Ovary (tissue), 9 donors: ENCODE measurements around the gene NUDT22. TPM values are rescaled to one million over a fixed set of nuclear protein-coding genes. Genes with fewer than 3 reads are reported as not detected.

Experiments used
- DNase-seq, 5 donors: peaks; one replicate each; pipeline ENCODE4 v3.0.0-alpha.2; 2019 to 2020
- H3K27ac ChIP-seq, 2 donors: fragments of 200-600 bp; one replicate each; pipeline versions ENCODE4 v1.5.1 to v1.8.0; 2019 to 2022
- H3K27me3 ChIP-seq: fragments of 200-600 bp; one replicate; pipeline ENCODE4 v1.8.0; 2022
- H3K36me3 ChIP-seq: fragments of 200-600 bp; sonication (generic); one replicate; pipeline ENCODE4 v1.5.1; 2019
- H3K4me1 ChIP-seq: one replicate; pipeline ENCODE4 v1.8.1; 2013; ENCODE audit warnings: mild to moderate bottlenecking, moderate library complexity; ENCODE audit not compliant: insufficient read depth
- H3K4me3 ChIP-seq: fragments of 200-600 bp; sonication (generic); one replicate; pipeline ENCODE4 v1.5.1; 2017
- H3K9me3 ChIP-seq, 2 donors: fragments of 200-600 bp in 1 of 2; sonication (generic) in 1 of 2; one replicate each; pipeline versions ENCODE4 v1.5.1 to v1.8.1; 2013 to 2019; ENCODE audit warnings: mild to moderate bottlenecking in 1 of 2, moderate library complexity in 1 of 2
- EP300 ChIP-seq: sonication (generic); formaldehyde crosslinking; IDR thresholded peaks from one replicate; pipeline ENCODE4 v1.6.1; 2017; ENCODE audit warnings: antibody characterized with exemption
- POLR2A ChIP-seq: fragments of 450-650 bp; IDR thresholded peaks from one replicate; pipeline ENCODE4 v1.6.1; 2017; ENCODE audit warnings: antibody characterized with exemption, mild to moderate bottlenecking, moderate library complexity
- WGBS, 3 donors: extraction: QIAGEN DNeasy Blood & Tissue Kit in 1 of 3; methylation state at CpG; one replicate each; pipeline versions ENCODE4 v1.1.5 to v1.1.7; 2013 to 2017; 5-methylcytosine and 5-hydroxymethylcytosine counted together
- intact Hi-C, 4 donors: fragments of 100-400 bp; cut with DNase I; formaldehyde crosslinking; loops; one replicate each; pipeline versions ENCODE4 v1.11.0 to v1.15.1; 2022 to 2023
- polyA plus RNA-seq, 2 donors: library from polyadenylated mRNA; stranded (reverse); fragments of 200-250 nt in 1 of 2; fragments of 350-450 nt in 1 of 2; fragmentation: Illumina TruSeq in 1 of 2; extraction: RNeasy Lipid Tissue Mini Kit (QIAGEN cat#74804) in 1 of 2; gene quantifications; one replicate each; pipeline ENCODE4 v1.2.3, GENCODE V29; 2013 to 2014
- total RNA-seq, 7 donors: library from RNA; depleted of rRNA in 2 of 7; stranded (reverse); fragments of >200 nt in 2 of 7; fragmentation: NEBNext Ultra II Directional in 3 of 7; extraction: Animal tissue kit (Norgen Biotek cat#: 25700) in 3 of 7; gene quantifications; one replicate each; pipeline versions ENCODE4 v1.1.0 to v1.2.4, GENCODE V29; 2016 to 2023
- TF ChIP-seq, protein P1 (sequence below), 3 donors: fragments of 450-650 bp in 2 of 3; fragments of 200-600 bp in 1 of 3; IDR thresholded peaks; one replicate each; pipeline versions ENCODE4 v1.5.1 to v1.8.0; 2016 to 2022; ENCODE audit warnings: antibody characterized with exemption in 3 of 3, mild to moderate bottlenecking in 1 of 3
- donor health status: DM: no; HTN: no; CAD: no; lungs with moderate emphysema.
- donor health status: DM: no; HTN: no; CAD: no.
- donor health status: Bipolar disorder and iron deficiency.
- donor health status: DM: yes; HTN: yes; CAD: no.
- donor health status: DM: no; HTN: no; CAD: no.
- donor health status: DM: yes; HTN: yes; CAD: no.

The NUDT22 gene
- total and polyA plus RNA-seq, 9 donors = 4.8 to 52.7 (median 36.8) TPM

- 3 to 5% (median 4%) methylated on average over 23 of the region's 23 CpGs for WGBS, 3 donors
- Histone ChIP-seq H3K27ac (peak overlapping the region in 1 of 2 donors; percentile 28), H3K36me3 (no peaks in the 10 kb centered on the region), H3K27me3 (no peaks in the 10 kb centered on the region), H3K4me1 (peaks cover 10% of the 10 kb centered on the region), H3K9me3 (no peaks in the 10 kb centered on the region), H3K4me3 (peak overlapping the region; percentile 64)
- intact Hi-C loops = loop anchor here in 1 of 4 donors (5.0 kb wide), 1 partner anchor 50 kb away; no protein-coding TSS in a partner anchor
- peak in 4 of 5 donors; percentile 56 to 77 (median 74) for DNase-seq
- TF ChIP-seq EP300 = no peak
- TF ChIP-seq, protein P1, sequence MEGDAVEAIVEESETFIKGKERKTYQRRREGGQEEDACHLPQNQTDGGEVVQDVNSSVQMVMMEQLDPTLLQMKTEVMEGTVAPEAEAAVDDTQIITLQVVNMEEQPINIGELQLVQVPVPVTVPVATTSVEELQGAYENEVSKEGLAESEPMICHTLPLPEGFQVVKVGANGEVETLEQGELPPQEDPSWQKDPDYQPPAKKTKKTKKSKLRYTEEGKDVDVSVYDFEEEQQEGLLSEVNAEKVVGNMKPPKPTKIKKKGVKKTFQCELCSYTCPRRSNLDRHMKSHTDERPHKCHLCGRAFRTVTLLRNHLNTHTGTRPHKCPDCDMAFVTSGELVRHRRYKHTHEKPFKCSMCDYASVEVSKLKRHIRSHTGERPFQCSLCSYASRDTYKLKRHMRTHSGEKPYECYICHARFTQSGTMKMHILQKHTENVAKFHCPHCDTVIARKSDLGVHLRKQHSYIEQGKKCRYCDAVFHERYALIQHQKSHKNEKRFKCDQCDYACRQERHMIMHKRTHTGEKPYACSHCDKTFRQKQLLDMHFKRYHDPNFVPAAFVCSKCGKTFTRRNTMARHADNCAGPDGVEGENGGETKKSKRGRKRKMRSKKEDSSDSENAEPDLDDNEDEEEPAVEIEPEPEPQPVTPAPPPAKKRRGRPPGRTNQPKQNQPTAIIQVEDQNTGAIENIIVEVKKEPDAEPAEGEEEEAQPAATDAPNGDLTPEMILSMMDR (IDR thresholded peaks at IDR 0.05) = peak in 1 of 3 donors; percentile 20
These were observed 26.2 kb downstream of the NUDT22 start for GRCh38 chr11:64252003-64252872.

- Histone ChIP-seq H3K27ac (peak overlapping the region in 1 of 2 donors; percentile 28), H3K4me1 (peaks cover 10% of the 10 kb centered on the region), H3K9me3 (no peaks in the 10 kb centered on the region), H3K27me3 (no peaks in the 10 kb centered on the region), H3K4me3 (no peak overlapping the region), H3K36me3 (no peaks in the 10 kb centered on the region)
- WGBS, 3 donors = 78 to 80% (median 79%) methylated on average over 8 of the region's 8 CpGs
- no peak for TF ChIP-seq EP300
- intact Hi-C loops = loop anchor here in 1 of 4 donors (5.0 kb wide), 1 partner anchor 51 kb away; no protein-coding TSS in a partner anchor
- DNase-seq = no peak
These were observed 27.0 kb downstream of the NUDT22 start for GRCh38 chr11:64253043-64253442.

DNA sequence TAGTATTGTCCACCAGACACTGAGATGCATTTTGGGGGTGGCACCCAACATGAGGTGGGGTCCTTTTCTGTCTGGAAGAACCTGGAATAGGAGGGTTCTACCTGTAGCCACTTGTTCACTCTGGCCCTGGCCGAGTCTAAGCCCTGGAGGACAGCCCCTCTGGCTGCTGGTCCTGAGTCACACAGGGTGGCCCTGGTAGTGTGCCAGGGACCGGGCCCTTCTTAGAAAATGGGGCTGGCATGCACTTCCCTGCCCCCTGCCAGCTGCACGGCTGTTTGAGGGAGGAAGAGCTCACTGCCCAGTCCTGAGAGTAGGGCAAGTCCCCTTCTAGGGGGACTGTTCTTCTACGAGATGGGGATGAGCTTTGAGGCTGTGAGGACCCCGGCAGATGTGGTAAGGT lies 27.4 kb downstream of the NUDT22 start:
- no peak overlapping the region for H3K27ac ChIP-seq
- TF ChIP-seq POLR2A (no peak), EP300 (no peak)
- TF ChIP-seq, protein P1 (IDR thresholded peaks at IDR 0.05) = no peak
- no peaks in the 10 kb centered on the region for H3K9me3 ChIP-seq
- H3K4me1 ChIP-seq = peaks cover 10% of the 10 kb centered on the region
- DNase-seq = no peak
- H3K36me3 ChIP-seq = no peaks in the 10 kb centered on the region
- H3K27me3 ChIP-seq = no peaks in the 10 kb centered on the region
- H3K4me3 ChIP-seq = no peak overlapping the region
- 57 to 73% (median 63%) methylated on average over 5 of the region's 5 CpGs for WGBS, 3 donors
- intact Hi-C loops = loop anchor here in 1 of 4 donors (5.0 kb wide), 1 partner anchor 51 kb away; no protein-coding TSS in a partner anchor

GRCh38 chr11:64254326-64254725 lies 28.3 kb downstream of the NUDT22 start:
- no peaks in the 10 kb centered on the region for H3K9me3 ChIP-seq
- no peak overlapping the region for H3K27ac ChIP-seq
- intact Hi-C loops = loop anchor here in 1 of 4 donors (5.0 kb wide), 1 partner anchor 52 kb away; no protein-coding TSS in a partner anchor
- H3K4me1 ChIP-seq = peaks cover 10% of the 10 kb centered on the region
- H3K4me3 ChIP-seq = no peak overlapping the region
- no peaks in the 10 kb centered on the region for H3K36me3 ChIP-seq
- WGBS, 3 donors = 79 to 83% (median 82%) methylated on average over 7 of the region's 7 CpGs
- TF ChIP-seq EP300 (no peak), POLR2A (no peak)
- TF ChIP-seq, protein P1 (IDR thresholded peaks at IDR 0.05) = no peak
- H3K27me3 ChIP-seq = no peaks in the 10 kb centered on the region
- no peak for DNase-seq
